ENCODE data around the gene PACRG.

The PACRG gene

GRCh38 chr6:163262080-163262479 is 534.3 kb downstream of the PACRG start:
- DNase-seq (ENCODE audit: low read depth in 2 of 3, low spot score in 1 of 3), result no peak

- no peak for DNase-seq (ENCODE audit: low read depth in 2 of 3, low spot score in 1 of 3)
Observed at GRCh38 chr6:163263196-163263595, 535.4 kb downstream of the PACRG start.

GRCh38 chr6:163263998-163264661 is 536.4 kb downstream of the PACRG start:
- DNase-seq (ENCODE audit: low read depth in 2 of 3, low spot score in 1 of 3), result no peak

GRCh38 chr6:163264662-163265035 is 536.9 kb downstream of the PACRG start:
- DNase-seq (ENCODE audit: low read depth in 2 of 3, low spot score in 1 of 3), result no peak

GRCh38 chr6:163281634-163282033 is 553.9 kb downstream of the PACRG start:
- no peak for DNase-seq (ENCODE audit: low read depth in 2 of 3, low spot score in 1 of 3)

GRCh38 chr6:163282672-163283071 is 554.9 kb downstream of the PACRG start:
- DNase-seq (ENCODE audit: low read depth in 2 of 3, low spot score in 1 of 3), result no peak

- no peak for DNase-seq (ENCODE audit: low read depth in 2 of 3, low spot score in 1 of 3)
Observed at GRCh38 chr6:163284151-163284550, 556.4 kb downstream of the PACRG start.

- DNase-seq (ENCODE audit: low read depth in 2 of 3, low spot score in 1 of 3), result no peak
Observed at GRCh38 chr6:163285691-163286090, 557.9 kb downstream of the PACRG start.

- no peak for DNase-seq (ENCODE audit: low read depth in 2 of 3, low spot score in 1 of 3)
Observed at GRCh38 chr6:163287626-163288025, 559.9 kb downstream of the PACRG start.

GRCh38 chr6:163288066-163288465 is 560.3 kb downstream of the PACRG start:
- DNase-seq (ENCODE audit: low read depth in 2 of 3, low spot score in 1 of 3), result no peak

- DNase-seq (ENCODE audit: low read depth in 2 of 3, low spot score in 1 of 3), result no peak
Observed at GRCh38 chr6:163288915-163289314, 561.1 kb downstream of the PACRG start.

- DNase-seq (ENCODE audit: low read depth in 2 of 3, low spot score in 1 of 3), result no peak
Observed at GRCh38 chr6:163289447-163289846, 561.7 kb downstream of the PACRG start.

- no peak for DNase-seq (ENCODE audit: low read depth in 2 of 3, low spot score in 1 of 3)
Observed at GRCh38 chr6:163290545-163291274, 562.9 kb downstream of the PACRG start.

GRCh38 chr6:163291622-163292021 is 563.8 kb downstream of the PACRG start:
- DNase-seq (ENCODE audit: low read depth in 2 of 3, low spot score in 1 of 3), result no peak

GRCh38 chr6:163293286-163293685 is 565.5 kb downstream of the PACRG start:
- no peak for DNase-seq (ENCODE audit: low read depth in 2 of 3, low spot score in 1 of 3)

- DNase-seq (ENCODE audit: low read depth in 2 of 3, low spot score in 1 of 3), result no peak
Observed at GRCh38 chr6:163294734-163295133, 567.0 kb downstream of the PACRG start.

GRCh38 chr6:163296835-163297519 is 569.2 kb downstream of the PACRG start:
- DNase-seq (ENCODE audit: low read depth in 2 of 3, low spot score in 1 of 3), result no peak

GRCh38 chr6:163298079-163298830 is 570.5 kb downstream of the PACRG start:
- no peak for DNase-seq (ENCODE audit: low read depth in 2 of 3, low spot score in 1 of 3)

GRCh38 chr6:163300838-163301237 is 573.1 kb downstream of the PACRG start:
- no peak for DNase-seq (ENCODE audit: low read depth in 2 of 3, low spot score in 1 of 3)

- no peak for DNase-seq (ENCODE audit: low read depth in 2 of 3, low spot score in 1 of 3)
Observed at GRCh38 chr6:163301726-163302635, 574.2 kb downstream of the PACRG start.

GRCh38 chr6:163302747-163303146 is 575.0 kb downstream of the PACRG start:
- no peak for DNase-seq (ENCODE audit: low read depth in 2 of 3, low spot score in 1 of 3)
